ENCODE measurements around the gene PRPS1.
"Not testable (repeated sequence)": the region's sequence is repeated elsewhere in the genome, so short reads cannot be mapped to it uniquely, and the experiment has no call there.

Gene PRPS1

GRCh38 chrX:107630031-107630689 lies 1.9 kb downstream of the PRPS1 start:
- no peak for DNase-seq

- peak; percentile 44 for DNase-seq
Observed at GRCh38 chrX:107632346-107632745, 4.0 kb downstream of the PRPS1 start.

- DNase-seq, result no peak
Observed at GRCh38 chrX:107646735-107647134, 18.4 kb downstream of the PRPS1 start.

- no peak for DNase-seq
Observed at GRCh38 chrX:107648332-107648731, 20.0 kb downstream of the PRPS1 start.

GRCh38 chrX:107654566-107654871 lies 26.2 kb downstream of the PRPS1 start:
- no peak for DNase-seq

- DNase-seq, result peak; percentile 89
Observed at GRCh38 chrX:107654872-107655761, 26.8 kb downstream of the PRPS1 start.

- no peak for DNase-seq
Observed at GRCh38 chrX:107656978-107657377, 28.7 kb downstream of the PRPS1 start.

- DNase-seq, result no peak
Observed at GRCh38 chrX:107658660-107659059, 30.4 kb downstream of the PRPS1 start.

GRCh38 chrX:107659286-107659685 lies 31.0 kb downstream of the PRPS1 start:
- no peak for DNase-seq

- DNase-seq, result peak; percentile 47
Observed at GRCh38 chrX:107659768-107660167, 31.5 kb downstream of the PRPS1 start.

GRCh38 chrX:107662145-107662544 lies 33.8 kb downstream of the PRPS1 start:
- no peak for DNase-seq

- DNase-seq, result no peak
Observed at GRCh38 chrX:107662824-107663223, 34.5 kb downstream of the PRPS1 start.

GRCh38 chrX:107666931-107667330 lies 38.6 kb downstream of the PRPS1 start:
- no peak for DNase-seq

- no peak for DNase-seq
Observed at GRCh38 chrX:107667426-107667825, 39.1 kb downstream of the PRPS1 start.

GRCh38 chrX:107668710-107669109 lies 40.4 kb downstream of the PRPS1 start:
- not testable (repeated sequence) for DNase-seq

- no peak for DNase-seq
Observed at GRCh38 chrX:107669261-107669660, 41.0 kb downstream of the PRPS1 start.

- no peak for DNase-seq
Observed at GRCh38 chrX:107669885-107670628, 41.7 kb downstream of the PRPS1 start.

GRCh38 chrX:107671256-107671655 lies 42.9 kb downstream of the PRPS1 start:
- DNase-seq, result not testable (repeated sequence)

- DNase-seq, result peak; percentile 62
Observed at GRCh38 chrX:107672955-107673378, 44.7 kb downstream of the PRPS1 start.

- no peak for DNase-seq
Observed at GRCh38 chrX:107673431-107673830, 45.1 kb downstream of the PRPS1 start.

- DNase-seq, result peak; percentile 34
Observed at GRCh38 chrX:107673933-107674479, 45.7 kb downstream of the PRPS1 start.

- DNase-seq, result no peak
Observed at GRCh38 chrX:107674480-107675364, 46.4 kb downstream of the PRPS1 start.

Measured in fibroblast of skin of back (primary cell).